PC-9 (cell line): ENCODE data around the gene SLC6A20.

Experiments
- EZH2 ChIP-seq: fragments of 200-600 bp; sonication (generic); IDR thresholded peaks from 2 replicates; pipeline ENCODE4 v1.8.0; 2017; ENCODE audit warnings: antibody characterized with exemption, low read depth
- TF ChIP-seq, protein P1 (sequence below): fragments of 200-600 bp; sonication (generic); conservative IDR thresholded peaks from 2 replicates; pipeline ENCODE4 v1.6.1; 2017; ENCODE audit warnings: mixed run types, antibody characterized with exemption, mild to moderate bottlenecking, moderate library complexity

DNA sequence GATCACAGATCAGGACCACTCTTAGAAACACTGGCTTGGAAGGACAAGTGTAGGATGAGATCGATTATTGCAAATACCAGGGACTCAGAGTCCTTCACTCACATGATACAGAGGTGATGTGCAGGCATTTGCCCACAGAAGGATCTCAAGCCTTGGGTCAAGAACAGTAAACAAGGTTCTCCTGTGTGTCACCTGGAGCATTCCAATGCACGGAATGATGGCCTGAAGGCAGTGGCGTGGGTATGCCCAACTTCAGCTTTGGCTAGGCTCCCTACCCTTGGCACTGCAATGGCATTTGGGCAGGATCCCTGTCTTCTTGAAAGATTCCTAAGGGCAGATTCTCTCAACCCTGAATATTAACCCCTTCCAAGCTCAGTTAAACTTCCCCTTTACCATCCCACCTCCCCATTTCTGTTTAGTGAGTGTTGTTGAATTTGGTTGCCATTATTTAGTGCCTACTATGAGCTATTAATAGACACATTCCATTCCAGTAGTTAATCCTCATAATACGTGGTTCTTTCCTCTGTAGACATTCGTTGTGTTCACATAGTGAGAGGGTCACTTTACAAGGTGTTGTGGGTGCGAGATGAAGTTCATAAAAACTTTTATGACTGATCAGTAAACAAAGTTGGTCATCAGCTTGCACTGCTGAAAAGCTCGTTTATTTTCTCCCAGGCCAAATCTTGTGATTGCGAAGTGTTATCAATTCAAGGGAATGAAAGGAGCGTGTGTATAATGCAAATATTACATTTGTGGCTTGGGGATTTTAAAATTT lies 46.7 kb upstream of the SLC6A20 start:
- TF ChIP-seq, protein P1, sequence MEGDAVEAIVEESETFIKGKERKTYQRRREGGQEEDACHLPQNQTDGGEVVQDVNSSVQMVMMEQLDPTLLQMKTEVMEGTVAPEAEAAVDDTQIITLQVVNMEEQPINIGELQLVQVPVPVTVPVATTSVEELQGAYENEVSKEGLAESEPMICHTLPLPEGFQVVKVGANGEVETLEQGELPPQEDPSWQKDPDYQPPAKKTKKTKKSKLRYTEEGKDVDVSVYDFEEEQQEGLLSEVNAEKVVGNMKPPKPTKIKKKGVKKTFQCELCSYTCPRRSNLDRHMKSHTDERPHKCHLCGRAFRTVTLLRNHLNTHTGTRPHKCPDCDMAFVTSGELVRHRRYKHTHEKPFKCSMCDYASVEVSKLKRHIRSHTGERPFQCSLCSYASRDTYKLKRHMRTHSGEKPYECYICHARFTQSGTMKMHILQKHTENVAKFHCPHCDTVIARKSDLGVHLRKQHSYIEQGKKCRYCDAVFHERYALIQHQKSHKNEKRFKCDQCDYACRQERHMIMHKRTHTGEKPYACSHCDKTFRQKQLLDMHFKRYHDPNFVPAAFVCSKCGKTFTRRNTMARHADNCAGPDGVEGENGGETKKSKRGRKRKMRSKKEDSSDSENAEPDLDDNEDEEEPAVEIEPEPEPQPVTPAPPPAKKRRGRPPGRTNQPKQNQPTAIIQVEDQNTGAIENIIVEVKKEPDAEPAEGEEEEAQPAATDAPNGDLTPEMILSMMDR: no peak
- no peak for TF ChIP-seq EZH2
